ACC112 (cell line): Measurements from ENCODE around the gene SLC12A9.
"Not testable (repeated sequence)": the region's sequence is repeated elsewhere in the genome, so short reads cannot be mapped to it uniquely, and the experiment has no call there.

Source experiments
- H2AFZ ChIP-seq: fragments of 200-600 bp; sonication (generic); one replicate; pipeline ENCODE4 v1.6.0; 2017; ENCODE audit warnings: antibody characterized with exemption, low read length; ENCODE audit not compliant: unreplicated experiment
- H3K27ac ChIP-seq: fragments of 200-600 bp; sonication (generic); 2 replicates; pipeline ENCODE4 v1.5.1; 2014; ENCODE audit warnings: low read depth, mild to moderate bottlenecking, antibody characterized with exemption, low read length, moderate library complexity
- H3K27me3 ChIP-seq: fragments of 200-600 bp; sonication (generic); 2 replicates; pipeline ENCODE4 v1.6.1; 2014; ENCODE audit warnings: mild to moderate bottlenecking, antibody characterized with exemption, low read length, moderate library complexity, mixed read lengths; ENCODE audit not compliant: insufficient read depth
- H3K36me3 ChIP-seq: fragments of 200-600 bp; sonication (generic); 2 replicates; pipeline ENCODE4 v1.6.1; 2016; ENCODE audit warnings: mild to moderate bottlenecking, antibody characterized with exemption, low read length, moderate library complexity, mixed read lengths; ENCODE audit not compliant: insufficient read depth
- H3K4me1 ChIP-seq: fragments of 200-600 bp; sonication (generic); one replicate; pipeline ENCODE4 v1.6.1; 2016; ENCODE audit warnings: low read length, mixed read lengths; ENCODE audit not compliant: insufficient read depth, unreplicated experiment, control insufficient read depth
- H3K4me3 ChIP-seq: fragments of 200-600 bp; sonication (generic); 2 replicates; pipeline ENCODE4 v1.5.1; 2014; ENCODE audit warnings: mild to moderate bottlenecking, low read depth, low read length
- H3K79me2 ChIP-seq: fragments of 200-600 bp; sonication (generic); one replicate; pipeline ENCODE4 v1.6.0; 2016; ENCODE audit warnings: low read length; ENCODE audit not compliant: control insufficient read depth, unreplicated experiment, insufficient read depth

SLC12A9 gene

DNA sequence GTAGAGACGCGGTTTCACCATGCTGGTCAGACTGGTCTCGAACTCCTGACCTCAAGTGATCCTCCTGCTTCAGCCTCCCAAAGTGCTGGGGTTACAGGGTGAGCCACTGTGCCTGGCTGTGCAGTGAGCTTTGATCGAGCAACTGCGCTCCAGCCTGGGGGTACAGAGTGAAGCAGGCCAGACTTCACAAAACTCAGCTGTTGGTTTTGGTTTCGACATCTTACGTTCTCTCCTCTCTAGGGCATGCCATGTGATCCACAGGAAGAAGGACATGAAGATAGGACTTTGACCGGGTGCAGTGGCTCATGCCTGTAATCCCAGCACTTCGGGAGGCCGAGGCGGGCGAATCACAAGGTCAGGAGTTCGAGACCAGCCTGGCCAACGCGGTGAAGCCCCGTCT lies 36.0 kb upstream of the SLC12A9 start:
- not testable (repeated sequence) for H3K36me3 ChIP-seq, H3K4me3 ChIP-seq, H3K4me1 ChIP-seq, H3K27me3 ChIP-seq, H2AFZ ChIP-seq, H3K79me2 ChIP-seq, H3K27ac ChIP-seq

- no peak overlapping the region for H3K4me3 ChIP-seq
- no peaks in the 10 kb centered on the region; the same call in 1 of the 2 replicates for H3K36me3 ChIP-seq
- no peak overlapping the region for H2AFZ ChIP-seq
- no peaks in the 10 kb centered on the region for H3K79me2 ChIP-seq
- no peak overlapping the region for H3K27ac ChIP-seq
- no peaks in the 10 kb centered on the region for H3K27me3 ChIP-seq
- peaks cover 4% of the 10 kb centered on the region for H3K4me1 ChIP-seq
These were observed 35.4 kb upstream of the SLC12A9 start for GRCh38 chr7:100817097-100817496.

GRCh38 chr7:100818366-100818765 lies 34.1 kb upstream of the SLC12A9 start:
- Histone ChIP-seq H3K79me2 (no peaks in the 10 kb centered on the region), H3K4me3 (no peak overlapping the region), H2AFZ (no peak overlapping the region), H3K4me1 (peaks cover 4% of the 10 kb centered on the region), H3K36me3 (no peaks in the 10 kb centered on the region; the same call in 1 of the 2 replicates), H3K27ac (no peak overlapping the region), H3K27me3 (no peaks in the 10 kb centered on the region)

DNA sequence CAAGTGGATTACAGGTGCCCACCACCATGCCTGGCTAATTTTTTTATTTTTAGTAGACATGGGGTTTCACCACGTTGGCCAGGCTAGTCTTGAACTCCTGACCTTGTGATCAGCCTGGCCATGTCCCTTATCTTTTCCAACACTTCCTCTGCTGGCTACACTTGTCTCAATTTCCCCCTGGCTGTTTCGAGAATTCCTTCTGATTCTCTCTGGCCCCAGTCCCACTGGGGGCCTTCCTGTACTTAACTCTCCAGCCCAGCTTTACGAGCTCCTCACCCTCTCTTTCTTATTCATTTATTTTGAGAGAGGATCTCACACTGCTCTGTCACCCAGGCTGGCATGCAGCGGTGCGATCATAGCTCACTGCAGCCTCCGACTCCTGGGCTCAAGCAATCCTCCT lies 33.7 kb upstream of the SLC12A9 start:
- Histone ChIP-seq H3K79me2 (no peaks in the 10 kb centered on the region), H3K27ac (no peak overlapping the region), H3K4me1 (peaks cover 2% of the 10 kb centered on the region), H3K4me3 (no peak overlapping the region), H3K36me3 (no peaks in the 10 kb centered on the region; the same call in 1 of the 2 replicates), H2AFZ (no peak overlapping the region), H3K27me3 (no peaks in the 10 kb centered on the region)

DNA sequence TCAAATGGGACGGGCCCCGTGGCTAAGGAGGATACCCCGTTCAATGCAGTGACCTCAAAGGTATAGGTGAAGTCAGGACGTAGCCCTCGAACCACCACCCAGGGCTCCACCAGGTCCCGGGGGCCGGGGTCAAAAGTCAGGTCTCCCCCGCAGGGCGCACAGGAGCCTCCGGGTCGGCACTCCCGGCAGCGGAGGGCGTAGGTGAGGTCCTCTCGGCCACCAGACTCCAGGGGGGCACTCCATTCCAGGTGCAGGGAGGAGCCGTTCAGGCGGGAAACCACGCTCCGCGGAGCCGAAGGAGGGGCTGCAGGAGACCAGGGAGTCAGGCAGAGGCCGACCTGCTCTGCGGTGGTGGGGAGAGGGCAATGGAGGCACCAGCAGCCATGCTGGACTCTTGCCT lies 32.9 kb upstream of the SLC12A9 start:
- Histone ChIP-seq H3K36me3 (no peaks in the 10 kb centered on the region; the same call in 1 of the 2 replicates), H2AFZ (no peak overlapping the region), H3K27me3 (no peaks in the 10 kb centered on the region), H3K4me1 (peaks cover 1% of the 10 kb centered on the region), H3K4me3 (no peak overlapping the region), H3K79me2 (peaks cover 3% of the 10 kb centered on the region), H3K27ac (no peak overlapping the region)

DNA sequence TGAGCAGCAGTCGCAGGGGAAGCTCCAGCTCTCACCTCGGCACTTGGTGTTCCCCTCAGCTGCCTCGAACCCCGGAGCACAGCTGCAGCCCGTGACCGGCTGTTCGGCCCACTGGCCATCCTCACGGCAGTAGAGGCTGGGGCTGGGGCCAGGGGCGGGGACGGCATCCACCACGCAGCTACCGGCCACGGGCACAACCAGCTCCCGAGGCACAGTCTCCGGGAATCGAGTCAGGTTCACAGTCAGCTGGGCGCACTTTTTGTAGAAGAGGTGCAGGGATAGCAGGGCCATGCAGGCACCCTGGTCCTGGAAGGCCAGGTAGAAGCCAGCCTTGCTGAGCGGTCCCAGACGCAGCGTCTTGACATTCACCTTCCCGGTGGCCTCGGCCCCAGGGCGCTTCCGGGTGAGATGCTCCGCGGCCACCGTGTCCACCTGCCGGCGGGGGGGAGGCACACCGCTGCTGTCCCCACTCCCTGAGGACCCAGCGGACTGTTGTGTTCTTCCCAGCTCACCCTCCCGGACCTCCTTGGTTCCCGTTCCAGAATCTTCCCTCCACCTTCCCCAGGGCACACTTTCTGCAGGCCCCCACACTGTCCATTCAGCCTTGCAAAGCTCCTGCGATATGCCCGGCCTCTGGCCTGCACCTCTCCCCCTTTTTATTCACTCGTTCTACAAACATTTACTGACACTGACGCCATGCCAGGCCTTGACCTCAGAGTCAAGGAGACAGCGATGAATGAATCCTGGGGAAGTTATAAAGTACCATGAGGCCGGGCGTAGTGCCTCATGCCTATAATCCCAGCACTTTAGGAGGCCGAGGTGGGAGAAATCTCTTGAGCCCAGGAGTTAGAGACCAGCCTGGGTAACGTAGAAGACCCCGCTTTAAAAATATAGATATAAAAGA lies 30.0 kb upstream of the SLC12A9 start:
- Histone ChIP-seq H3K4me1 (peaks cover 11% of the 10 kb centered on the region), H3K27me3 (no peaks in the 10 kb centered on the region), H2AFZ (no peak overlapping the region), H3K4me3 (no peak overlapping the region), H3K36me3 (no peaks in the 10 kb centered on the region; the same call in 1 of the 2 replicates), H3K79me2 (peaks cover 3% of the 10 kb centered on the region), H3K27ac (no peak overlapping the region)

GRCh38 chr7:100823140-100823525 lies 29.4 kb upstream of the SLC12A9 start:
- peaks cover 3% of the 10 kb centered on the region for H3K79me2 ChIP-seq
- H2AFZ ChIP-seq = no peak overlapping the region
- no peaks in the 10 kb centered on the region; the same call in 1 of the 2 replicates for H3K36me3 ChIP-seq
- H3K27me3 ChIP-seq = no peaks in the 10 kb centered on the region
- no peak overlapping the region for H3K4me3 ChIP-seq
- peaks cover 11% of the 10 kb centered on the region for H3K4me1 ChIP-seq
- H3K27ac ChIP-seq = no peak overlapping the region

DNA sequence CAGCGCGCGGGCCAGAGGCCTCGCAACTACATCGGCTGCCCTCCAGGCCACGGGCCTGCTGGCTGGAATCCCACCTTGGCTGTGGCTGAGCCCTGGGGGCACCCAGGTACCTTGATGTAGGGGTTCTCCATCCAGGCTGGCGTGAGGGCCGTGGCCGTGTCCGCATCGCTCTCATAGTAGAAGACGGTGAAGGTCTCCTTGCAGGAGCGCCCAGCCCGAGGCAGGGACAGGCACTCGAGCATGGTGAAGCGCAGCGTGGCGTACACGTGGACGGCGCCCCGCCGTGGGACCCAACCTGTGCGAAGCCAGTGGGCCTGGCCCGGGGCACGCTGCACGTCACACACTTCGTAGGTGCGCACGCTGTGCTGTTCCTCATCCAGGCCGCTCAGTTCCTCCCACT lies 29.0 kb upstream of the SLC12A9 start:
- Histone ChIP-seq H3K36me3 (no peaks in the 10 kb centered on the region; the same call in 1 of the 2 replicates), H3K4me1 (peaks cover 11% of the 10 kb centered on the region), H3K27me3 (no peaks in the 10 kb centered on the region), H3K27ac (no peak overlapping the region), H2AFZ (no peak overlapping the region), H3K79me2 (peaks cover 3% of the 10 kb centered on the region), H3K4me3 (no peak overlapping the region)

- Histone ChIP-seq H2AFZ (no peak overlapping the region), H3K36me3 (no peaks in the 10 kb centered on the region; the same call in 1 of the 2 replicates), H3K27ac (no peak overlapping the region), H3K27me3 (no peaks in the 10 kb centered on the region), H3K79me2 (peaks cover 3% of the 10 kb centered on the region), H3K4me1 (peaks cover 11% of the 10 kb centered on the region), H3K4me3 (0 out of 2 replicates have a peak overlapping the region, but pooled peaks have one; percentile 84)
These were observed 27.9 kb upstream of the SLC12A9 start for GRCh38 chr7:100824499-100825214.

GRCh38 chr7:100825215-100825671 lies 27.3 kb upstream of the SLC12A9 start:
- Histone ChIP-seq H3K4me3 (peak overlapping the region; percentile 84), H3K79me2 (peaks cover 3% of the 10 kb centered on the region), H3K27ac (no peak overlapping the region), H3K36me3 (no peaks in the 10 kb centered on the region), H3K4me1 (peaks cover 11% of the 10 kb centered on the region), H2AFZ (no peak overlapping the region), H3K27me3 (no peaks in the 10 kb centered on the region)
